GM18520 (cell line): Measurements from ENCODE around the gene SMYD4.
"Not testable (repeated sequence)": the region's sequence is repeated elsewhere in the genome, so short reads cannot be mapped to it uniquely, and the experiment has no call there.

ENCODE experiments used
- ATAC-seq: cut with Tn5 transposase; IDR thresholded peaks from one replicate; pipeline ENCODE4 v1.9.1; 2021; ENCODE audit not compliant: unreplicated experiment

SMYD4 gene, protein sequence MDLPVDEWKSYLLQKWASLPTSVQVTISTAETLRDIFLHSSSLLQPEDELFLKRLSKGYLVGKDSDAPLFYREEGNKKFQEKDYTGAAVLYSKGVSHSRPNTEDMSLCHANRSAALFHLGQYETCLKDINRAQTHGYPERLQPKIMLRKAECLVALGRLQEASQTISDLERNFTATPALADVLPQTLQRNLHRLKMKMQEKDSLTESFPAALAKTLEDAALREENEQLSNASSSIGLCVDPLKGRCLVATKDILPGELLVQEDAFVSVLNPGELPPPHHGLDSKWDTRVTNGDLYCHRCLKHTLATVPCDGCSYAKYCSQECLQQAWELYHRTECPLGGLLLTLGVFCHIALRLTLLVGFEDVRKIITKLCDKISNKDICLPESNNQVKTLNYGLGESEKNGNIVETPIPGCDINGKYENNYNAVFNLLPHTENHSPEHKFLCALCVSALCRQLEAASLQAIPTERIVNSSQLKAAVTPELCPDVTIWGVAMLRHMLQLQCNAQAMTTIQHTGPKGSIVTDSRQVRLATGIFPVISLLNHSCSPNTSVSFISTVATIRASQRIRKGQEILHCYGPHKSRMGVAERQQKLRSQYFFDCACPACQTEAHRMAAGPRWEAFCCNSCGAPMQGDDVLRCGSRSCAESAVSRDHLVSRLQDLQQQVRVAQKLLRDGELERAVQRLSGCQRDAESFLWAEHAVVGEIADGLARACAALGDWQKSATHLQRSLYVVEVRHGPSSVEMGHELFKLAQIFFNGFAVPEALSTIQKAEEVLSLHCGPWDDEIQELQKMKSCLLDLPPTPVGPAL

DNA sequence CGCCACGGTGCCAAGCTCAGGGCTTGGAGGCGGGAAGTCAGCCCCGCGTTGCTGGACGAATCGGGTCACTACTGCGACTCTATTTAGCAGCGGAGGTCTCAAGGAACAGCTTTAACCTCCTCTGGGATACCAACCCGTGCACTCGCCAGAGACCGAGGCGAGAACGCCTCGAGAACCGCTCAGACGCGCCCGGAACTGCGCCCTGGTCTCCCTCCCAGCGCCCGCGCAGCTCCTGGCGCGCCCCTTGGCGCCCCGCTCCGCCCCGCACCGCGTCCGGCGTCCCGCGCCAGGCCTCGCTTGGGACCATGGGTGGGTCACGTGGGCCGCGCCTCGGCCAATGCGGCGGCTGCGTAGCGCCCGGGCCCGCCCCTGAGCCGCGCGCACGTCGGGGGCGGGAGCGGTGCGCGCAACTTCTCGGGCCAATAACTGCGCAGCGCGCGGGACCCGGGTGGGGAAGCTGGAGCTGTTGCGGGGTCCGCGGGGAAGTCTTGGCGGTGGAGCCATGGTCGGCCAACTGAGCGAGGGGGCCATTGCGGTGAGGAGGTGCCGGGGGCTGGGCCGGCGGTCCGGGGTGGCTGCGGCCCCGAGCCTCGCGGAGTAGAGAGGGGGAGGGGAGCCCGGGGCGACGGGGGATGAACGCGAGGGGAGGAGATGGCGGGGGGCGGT is at the start of gene SMYD4, which contains the start of gene RPA1:
TSS of gene SMYD4 (minus strand) at position 311 of the 666 bp plus-strand sequence. CDS start 1,908 bp downstream, outside the sequence.
TSS of gene RPA1 (plus strand) at position 414 of the 666 bp plus-strand sequence. CDS start at position 503, 89 bp downstream.
- peak; percentile 75 for ATAC-seq

DNA sequence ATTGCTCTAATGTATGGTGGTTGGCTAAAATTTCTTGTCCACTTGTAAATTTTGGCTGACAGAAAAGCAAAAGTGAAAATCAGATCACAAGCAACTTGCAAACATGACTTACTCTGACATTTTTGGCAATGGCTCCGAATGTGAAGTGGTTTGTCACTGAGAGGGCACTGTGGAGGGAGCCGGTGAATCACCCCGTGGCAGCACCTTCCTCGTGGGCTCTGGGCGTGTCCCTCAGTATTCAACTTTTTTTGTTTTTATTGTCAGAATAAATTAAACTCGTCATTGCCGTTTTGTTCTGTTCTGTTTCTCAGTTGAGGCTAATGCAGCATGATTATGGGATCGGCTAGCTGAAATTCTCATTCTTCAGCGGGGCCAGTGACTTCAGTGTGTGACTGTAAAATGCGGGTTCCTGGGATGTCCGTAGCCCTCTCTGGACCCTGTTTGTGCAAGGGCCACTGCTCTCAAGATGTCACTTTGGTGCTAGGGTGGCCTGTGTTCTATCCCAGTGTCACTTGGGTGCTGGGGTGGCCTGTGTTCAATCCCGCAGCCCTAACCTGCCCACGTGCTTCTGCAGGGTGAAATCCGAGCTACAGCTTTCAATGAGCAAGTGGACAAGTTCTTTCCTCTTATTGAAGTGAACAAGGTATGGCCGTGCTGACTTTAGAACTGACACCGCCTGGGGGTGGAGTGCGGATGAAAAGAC is 48.9 kb upstream of the SMYD4 start:
- ATAC-seq: no peak

DNA sequence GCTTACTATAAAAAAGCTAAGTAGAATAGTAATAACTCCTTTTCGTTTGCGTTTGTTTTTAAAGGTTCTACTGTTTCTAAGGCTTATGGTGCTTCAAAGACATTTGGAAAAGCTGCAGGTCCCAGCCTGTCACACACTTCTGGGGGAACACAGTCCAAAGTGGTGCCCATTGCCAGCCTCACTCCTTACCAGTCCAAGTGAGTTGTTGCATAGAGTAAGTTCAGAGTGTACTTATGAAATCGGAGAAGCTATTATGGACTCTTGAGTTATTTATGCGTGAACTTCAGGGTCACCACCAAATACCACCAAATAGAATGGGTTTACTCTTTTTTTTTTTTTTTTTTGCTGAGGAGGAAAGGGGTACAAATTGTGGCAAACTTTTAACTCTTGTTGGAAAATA is 45.9 kb upstream of the SMYD4 start:
- no peak for ATAC-seq

DNA sequence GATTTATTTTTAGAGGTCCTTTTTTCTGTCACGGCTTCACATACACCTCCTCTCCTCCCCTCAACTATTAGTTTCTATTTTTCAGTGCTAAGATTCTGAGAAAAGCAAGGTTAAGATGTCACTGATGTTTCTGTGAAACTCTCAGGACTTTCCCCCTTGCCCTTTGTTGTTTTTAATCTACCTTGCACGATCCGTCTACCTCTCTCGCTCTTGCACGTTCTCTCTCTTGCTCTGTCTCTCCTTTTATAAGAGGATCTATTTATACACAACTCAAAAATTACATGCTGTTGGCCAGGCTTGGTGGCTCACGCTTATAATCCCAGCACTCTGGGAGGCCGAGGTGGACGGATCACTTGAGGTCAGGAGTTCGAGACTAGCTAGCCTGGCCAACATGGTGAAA is 43.7 kb upstream of the SMYD4 start:
- no peak for ATAC-seq

DNA sequence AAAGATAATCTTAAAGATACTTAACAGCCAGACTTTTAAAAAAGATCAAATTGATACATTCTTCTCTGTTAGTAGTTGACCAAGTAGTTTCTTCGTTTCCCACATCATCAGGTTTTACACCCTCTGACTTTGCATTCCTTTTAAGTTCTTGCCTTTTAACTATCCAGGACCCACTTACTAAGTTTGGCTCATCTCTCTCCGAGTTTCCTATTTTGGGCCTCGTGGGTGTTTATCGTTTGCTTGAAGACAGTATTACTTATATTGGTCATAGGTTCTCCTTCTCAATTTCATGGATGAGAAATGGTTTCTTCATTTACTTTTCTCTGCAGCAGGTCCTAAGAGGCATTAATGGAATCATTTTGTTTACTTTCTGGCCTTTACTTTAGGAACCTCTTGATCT is 43.3 kb upstream of the SMYD4 start:
- ATAC-seq: no peak

DNA sequence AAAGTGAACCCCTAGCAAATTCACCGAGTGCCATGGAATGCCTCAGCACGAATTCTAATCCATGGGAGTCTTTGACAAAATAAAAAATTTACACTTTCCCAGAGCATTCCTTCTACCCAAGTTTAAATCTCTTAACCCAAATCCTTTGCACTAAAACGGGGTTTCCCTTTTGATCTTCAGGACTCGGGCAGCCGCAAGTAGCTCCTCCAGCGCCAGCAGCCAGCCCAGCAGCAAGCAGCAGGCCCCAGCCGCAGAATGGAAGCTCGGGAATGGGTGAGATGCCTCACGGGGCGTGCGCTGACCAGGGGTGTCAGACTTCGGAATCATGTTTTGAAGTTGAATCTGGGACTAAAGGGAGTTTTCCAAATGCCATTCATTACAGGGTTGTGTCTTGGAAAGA is 42.6 kb upstream of the SMYD4 start:
- no peak for ATAC-seq

DNA sequence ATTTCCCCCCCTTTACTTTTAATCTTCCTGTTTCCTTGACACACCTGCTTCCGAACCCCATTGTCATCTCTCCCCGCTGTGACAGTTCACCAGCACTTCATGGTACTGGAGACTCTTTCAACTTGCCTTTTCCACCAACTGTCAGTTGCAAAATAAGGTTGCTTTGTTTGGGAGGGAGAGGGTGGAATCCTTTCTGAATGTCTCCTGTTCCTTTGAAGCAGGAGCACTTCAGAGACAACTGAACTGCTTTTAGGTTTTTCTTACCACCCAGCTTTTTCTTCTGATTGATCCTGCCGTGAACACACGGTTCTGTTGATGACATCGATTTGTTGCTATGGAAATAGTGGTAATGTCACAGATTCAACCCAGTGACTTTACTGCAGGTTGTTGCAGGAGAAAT is 42.1 kb upstream of the SMYD4 start:
- ATAC-seq: no peak

DNA sequence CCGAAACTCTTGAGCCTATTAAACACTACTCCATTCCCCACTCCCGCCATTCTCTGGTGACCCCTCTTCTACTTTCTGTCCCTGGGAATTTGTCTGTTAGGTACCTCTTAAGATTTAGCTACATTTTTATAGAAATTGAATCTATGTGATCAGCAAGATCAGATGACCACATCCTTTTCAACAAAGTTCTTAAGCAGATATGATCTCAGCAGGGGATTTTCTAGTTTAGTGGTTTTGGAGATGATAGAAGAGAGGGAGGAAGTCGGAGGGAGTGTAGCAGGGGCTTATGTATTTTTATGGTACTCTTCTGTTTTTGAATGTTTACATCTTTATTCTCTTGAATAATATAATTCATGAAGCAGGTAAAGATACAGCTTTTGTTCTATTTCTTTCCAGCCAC is 40.9 kb upstream of the SMYD4 start:
- no peak for ATAC-seq

DNA sequence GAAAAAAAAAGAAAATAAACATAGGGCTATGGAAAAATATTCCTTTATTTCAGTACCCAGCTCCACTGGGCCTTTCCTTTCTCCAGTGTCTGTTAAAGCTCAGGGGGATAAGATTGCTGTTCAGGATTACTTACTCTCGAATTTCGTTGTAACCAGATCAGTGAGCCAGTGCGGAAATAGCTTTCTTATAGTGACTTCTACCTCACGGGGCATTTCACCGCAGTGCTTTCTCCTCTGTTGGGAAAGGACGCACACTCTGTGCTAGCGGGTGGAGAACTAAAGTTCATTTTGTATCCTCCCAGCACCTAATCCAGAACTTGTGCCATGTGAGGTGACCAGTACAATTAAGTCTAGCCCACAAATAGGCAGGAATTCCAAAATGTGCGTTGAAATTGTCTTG is 38.4 kb upstream of the SMYD4 start:
- no peak for ATAC-seq

DNA sequence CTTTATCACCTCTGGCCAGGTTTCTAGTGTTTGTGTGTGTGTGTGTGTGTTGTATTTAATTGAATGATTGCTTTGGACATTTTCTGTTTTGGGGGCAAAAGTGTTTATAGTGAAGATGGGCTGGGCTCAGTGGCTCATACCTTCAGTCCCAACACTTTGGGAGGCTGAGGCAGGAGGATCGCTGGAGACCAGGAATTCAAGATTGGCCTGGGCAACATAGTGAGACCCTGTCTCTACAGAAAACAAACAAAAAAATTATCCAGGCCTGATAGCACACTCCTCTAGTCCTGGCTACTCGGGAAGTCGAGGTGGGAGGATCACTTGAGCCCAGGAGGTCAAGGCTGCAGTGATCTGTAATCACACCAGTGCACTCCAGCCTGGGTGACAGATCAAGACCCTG is 37.6 kb upstream of the SMYD4 start:
- ATAC-seq: no peak

DNA sequence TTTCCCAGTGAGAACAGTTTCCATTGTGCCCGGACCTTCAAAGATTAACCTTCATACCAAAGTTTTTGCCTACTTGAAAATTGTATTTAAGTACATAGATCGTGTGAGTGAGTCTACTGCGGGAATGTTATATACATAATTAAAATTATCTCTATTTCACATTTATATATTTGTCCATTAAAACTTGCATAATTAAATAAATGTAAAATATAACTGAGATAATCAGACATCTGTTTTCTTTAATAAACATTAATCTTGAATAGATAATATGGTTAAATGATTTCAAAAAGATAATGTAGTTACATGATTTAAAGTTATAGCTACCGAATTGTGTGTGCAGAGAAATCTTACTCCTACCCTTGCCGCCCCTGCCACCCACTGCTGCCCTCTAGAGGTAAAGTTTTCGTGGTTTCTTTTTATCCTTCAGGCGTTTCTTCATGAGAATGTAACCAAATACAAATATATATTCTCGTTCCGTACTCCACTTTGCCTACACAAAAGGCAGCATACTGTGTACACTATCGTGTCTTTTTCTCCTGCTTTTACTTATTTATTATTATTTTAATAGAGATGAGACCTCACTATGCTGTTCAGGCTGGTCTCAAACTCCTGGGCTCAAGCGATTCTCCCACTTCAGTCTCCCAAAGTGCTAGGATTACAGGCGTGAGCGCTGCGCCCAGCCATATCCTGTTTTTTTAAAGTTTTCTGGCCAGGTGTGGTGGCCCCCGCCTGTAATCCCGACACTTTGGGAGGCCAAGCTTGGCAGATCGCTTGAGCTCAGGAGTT is 35.7 kb upstream of the SMYD4 start:
- no peak for ATAC-seq

DNA sequence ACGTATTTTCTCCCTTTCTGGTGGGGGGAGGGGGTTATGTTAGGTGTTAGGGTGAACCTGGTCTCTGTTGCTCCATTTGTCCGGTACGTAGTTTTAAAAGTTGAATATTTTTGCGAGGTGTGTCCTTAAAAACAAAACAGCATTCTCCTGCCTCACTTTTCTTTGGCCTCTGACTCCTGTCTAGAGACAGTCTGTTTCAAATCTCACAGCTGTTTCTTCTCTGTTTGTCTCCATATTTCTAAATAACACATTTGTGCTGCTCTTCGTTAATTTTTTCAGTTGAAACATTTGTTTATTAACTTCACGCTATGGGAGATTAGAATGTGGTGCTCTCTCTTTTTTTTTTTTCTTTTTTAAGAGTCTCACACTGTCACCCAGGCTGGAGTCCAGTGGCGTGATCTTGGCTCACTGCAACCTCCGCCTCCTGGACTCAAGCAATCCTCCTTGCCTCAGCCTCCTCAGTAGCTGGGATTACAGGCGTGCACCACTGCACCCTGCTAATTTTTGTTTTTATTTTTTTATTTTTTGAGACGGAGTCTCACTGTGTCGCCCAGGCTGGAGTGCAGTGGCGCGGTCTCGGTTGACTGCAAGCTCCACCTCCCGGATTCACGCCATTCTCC is 31.8 kb upstream of the SMYD4 start:
- no peak for ATAC-seq

DNA sequence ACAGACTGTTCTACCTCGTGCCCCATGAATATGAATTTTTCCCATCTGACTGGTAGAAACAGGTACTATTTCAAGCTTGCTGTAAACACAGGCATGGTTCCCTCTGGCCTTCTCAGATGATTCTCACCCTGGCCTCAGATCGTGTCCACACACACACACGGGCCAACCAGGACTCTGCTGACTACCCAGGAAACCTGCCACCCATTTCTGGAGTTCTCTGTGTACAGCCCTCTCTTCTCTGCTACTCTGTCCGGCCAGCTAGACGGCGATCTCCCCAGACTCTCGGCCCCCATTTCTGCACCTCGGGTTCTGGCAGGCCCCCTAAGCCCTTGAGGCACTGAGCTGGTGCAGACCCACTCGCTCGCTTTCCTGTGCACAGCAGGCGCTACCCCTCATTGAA is 31.3 kb upstream of the SMYD4 start:
- ATAC-seq: no peak

DNA sequence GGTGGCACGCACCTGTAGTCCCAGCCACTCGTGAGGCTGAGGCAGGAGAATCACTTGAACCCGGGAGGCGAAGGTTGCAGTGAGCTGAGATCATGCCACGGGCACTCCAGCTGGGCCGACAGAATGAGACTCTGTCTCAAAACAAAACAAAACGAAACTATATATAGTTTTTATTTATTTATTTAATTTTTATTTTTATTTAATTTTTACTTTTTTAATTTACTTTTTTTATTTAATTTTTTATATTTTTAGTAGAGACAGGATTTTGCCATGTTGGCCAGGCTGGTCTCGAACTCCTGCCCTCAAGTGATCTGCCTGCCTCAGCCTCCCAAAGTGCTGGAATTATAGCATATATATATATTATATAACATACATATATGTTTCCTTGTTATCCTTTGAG is 26.8 kb upstream of the SMYD4 start:
- ATAC-seq: not testable (repeated sequence)

DNA sequence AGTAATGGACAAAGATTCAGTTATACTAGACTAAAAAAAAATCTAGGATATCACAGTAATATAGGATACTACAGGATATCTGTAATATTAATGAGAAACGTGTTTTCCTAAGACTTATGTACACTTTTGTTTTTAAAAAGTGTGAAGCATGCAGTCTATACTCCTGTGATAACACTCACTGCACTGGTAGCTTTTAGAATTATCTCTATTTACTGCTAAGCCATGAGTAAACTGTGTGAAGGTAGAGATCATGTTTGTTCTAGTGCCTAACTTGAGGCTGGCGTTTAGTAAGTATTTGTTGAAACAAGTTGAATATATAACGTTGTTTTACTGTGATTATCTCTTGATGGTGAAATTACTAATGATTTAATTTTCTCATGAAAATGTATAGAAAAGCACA is 24.0 kb upstream of the SMYD4 start:
- no peak for ATAC-seq

DNA sequence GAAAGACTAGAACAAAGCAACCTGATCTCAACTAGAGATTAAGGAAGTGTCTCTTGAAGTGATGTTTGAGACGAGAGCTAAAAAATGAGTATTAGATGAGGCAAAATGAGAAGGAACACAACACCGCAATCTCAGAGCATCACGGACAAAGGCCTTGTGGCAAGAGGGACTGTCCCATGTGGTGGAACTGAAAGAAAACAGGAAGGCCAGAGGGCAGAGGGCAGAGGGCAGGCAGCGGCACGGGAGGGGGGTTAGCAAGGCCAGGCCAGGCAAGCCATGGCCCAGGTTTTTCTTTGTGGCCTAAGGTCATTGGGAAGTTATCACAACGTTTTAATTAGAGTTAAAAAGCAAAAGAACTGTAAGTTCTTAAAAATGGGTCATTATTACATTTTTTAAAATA is 22.6 kb upstream of the SMYD4 start:
- no peak for ATAC-seq

DNA sequence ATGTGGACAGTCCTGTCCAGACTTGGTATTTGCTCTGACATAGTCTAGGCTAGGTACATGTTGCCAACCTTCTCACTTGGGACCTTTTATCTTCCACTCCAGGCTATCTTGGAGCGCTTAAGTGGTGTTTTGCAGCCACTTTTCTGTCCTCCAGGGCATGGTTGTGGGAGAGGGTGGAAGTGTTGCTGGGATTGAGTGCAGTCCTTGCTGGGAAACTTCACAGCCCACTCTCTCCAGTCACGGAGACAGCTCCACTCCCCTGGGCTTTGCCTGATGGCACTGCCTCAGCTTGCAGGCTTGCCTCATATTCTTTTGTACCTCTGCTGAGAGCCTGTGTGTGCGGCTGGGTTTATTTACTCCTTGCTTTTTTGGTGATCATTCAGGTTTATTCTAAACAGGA is 17.5 kb upstream of the SMYD4 start:
- ATAC-seq: no peak

DNA sequence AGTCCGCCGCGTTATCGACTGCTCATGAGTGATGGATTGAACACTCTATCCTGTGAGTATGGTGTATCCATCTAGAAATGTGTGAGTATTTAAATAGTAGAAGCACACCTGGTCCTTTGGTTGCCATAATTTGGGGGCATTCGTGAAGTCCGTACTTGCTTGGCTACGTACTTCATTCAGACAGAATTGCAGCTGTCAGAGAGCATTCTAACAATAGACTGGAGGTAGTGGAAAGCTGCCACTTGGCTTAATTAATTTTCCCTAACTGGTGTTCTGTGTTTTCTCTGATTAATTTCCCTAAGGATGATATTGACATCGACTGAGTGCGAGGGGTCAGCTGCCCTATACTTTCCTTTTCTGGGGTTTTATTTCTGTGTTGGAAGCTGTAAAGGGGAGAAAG is 14.2 kb upstream of the SMYD4 start:
- ATAC-seq: no peak

DNA sequence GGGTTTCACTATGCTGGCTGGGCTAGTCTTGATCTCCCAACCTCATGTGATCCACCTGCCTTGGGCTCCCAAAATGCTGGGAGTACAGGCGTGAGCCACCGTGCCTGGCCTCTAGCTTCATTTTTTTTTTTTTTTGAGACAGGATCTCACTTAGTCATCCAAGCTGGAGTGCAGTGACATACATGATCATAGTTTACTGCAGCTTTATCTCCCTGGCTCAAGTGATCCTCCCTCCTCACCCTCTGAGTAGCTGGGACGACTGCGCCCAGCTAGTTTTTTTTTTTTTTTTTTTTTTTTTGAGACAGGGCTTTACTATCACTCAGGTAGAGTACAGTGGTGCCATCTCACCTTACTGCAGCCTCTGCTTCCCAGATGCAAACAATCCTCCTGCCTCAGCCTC is 9.8 kb upstream of the SMYD4 start:
- ATAC-seq: no peak
